GM18858 (cell line): ENCODE measurements around the gene C10orf105.

Source experiments
- ATAC-seq: cut with Tn5 transposase; IDR thresholded peaks from one replicate; pipeline ENCODE4 v1.9.1; 2021; ENCODE audit not compliant: unreplicated experiment

C10orf105 gene

DNA sequence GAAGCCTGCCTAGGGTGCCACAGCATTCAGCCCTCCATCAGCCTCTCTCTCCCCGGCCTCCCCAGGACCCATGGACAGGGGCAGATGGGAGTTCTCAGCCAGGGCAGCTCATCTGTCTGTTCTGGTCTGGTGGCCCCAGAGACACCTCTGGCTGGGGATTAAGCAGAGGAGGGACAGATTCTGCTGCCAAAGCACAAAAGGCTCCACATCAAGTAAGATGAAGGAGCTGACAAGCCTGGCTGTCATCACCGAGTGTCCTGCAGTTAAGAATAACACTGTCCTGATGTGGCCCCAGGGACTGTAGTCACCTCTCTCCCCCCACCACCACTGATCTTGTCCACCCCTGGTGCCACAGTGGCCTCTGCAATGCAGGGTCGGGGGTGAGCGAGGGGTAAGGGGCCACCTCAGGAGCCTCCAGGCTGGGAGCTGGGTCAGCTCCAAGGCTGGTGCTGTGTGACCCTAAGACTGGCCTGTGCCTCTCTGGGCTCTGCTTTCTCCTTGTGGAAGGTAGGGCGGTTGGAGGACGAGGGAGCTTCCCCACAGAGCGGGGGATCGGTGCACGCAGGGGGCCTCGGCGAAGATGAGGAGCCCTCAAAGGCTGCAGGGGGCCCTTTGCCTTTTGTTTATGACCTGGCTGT, 18.7 kb downstream of the C10orf105 start:
- no peak for ATAC-seq

DNA sequence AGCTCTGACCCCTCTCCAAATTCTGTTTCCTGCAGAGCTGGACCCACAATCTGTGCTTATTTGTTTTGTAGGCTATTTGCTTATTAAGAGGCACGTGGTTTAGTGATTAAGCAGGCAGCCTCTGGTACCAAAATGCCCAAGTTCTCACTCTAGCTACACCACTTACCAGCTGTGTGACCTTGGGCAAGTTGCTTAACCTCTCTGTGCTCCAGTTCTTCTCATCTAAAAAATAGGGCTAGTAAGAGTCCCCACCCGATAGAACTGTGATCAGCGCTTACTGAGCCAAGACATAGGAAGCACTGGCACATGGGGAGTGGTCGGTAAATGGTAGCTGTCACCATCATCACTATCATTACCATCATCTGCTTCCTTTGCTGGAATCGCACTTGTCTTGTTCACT, 20.8 kb downstream of the C10orf105 start:
- no peak for ATAC-seq

DNA sequence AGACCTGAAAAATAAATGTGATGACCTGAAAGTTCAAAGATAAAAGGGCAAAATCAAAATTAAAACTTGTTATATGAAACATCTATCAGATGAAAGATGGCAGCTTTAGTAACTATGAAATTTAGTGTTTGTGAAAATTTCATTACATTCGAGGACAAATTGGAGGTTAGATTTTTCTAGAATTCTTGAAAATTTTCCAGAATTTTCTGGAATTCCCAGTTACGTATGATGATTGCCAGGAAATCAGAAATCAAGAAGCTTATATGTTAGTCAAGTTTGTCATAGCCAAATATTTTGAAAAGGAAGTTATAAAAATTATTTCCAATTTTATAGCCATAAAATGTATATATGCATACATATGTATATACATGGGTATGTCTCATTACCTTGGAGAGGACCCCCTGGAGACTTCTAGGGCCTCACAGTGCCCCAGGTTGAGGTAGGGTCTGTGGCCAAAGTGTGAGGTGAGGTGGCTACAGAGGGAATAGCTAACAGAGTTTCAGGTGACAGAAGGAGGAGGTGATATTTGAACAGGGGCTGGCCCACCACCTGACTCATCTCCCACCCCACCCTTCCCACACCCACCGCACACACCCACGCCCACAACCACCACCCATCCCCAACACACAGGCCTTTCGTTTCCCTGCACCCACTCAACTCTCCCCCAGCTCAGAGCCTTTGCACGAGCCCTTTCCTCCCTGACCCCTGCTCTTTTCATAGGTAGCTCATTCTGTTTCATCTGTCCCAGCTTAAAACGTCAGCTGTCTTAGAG, 21.5 kb downstream of the C10orf105 start:
- no peak for ATAC-seq

DNA sequence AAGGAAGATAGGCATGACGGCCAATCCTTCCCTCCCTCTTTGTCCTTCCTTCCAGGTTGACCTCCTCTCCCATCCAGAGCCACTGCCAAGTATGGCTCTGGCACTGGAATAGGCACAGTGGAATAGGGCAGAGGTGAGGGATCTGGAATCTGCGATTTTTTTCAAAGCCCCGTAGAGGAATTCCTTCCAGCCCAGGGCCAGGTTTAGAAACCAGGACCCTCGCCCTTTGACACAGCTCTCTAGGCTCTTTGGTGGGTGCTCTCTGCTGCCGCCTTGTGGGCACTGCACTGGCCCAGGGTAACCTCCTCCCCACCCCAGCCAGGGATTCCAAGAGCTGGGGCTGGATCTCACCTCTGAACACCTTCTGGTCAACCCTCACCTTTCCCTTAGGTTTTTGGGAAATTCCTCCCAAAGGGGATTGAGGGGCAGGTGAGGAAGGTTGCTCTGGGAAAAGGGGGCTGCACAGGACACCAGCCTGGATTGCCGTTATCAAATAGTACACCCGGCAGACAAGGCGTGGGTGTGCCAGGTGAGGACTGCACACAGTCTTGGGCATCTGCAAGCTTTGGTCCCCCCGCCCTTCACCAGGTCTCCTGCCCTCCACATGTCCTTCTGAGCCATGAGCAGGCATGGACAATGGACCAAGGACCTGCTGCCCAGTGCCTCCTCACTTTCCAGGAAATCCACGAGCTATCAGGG, 22.8 kb downstream of the C10orf105 start:
- ATAC-seq = no peak

DNA sequence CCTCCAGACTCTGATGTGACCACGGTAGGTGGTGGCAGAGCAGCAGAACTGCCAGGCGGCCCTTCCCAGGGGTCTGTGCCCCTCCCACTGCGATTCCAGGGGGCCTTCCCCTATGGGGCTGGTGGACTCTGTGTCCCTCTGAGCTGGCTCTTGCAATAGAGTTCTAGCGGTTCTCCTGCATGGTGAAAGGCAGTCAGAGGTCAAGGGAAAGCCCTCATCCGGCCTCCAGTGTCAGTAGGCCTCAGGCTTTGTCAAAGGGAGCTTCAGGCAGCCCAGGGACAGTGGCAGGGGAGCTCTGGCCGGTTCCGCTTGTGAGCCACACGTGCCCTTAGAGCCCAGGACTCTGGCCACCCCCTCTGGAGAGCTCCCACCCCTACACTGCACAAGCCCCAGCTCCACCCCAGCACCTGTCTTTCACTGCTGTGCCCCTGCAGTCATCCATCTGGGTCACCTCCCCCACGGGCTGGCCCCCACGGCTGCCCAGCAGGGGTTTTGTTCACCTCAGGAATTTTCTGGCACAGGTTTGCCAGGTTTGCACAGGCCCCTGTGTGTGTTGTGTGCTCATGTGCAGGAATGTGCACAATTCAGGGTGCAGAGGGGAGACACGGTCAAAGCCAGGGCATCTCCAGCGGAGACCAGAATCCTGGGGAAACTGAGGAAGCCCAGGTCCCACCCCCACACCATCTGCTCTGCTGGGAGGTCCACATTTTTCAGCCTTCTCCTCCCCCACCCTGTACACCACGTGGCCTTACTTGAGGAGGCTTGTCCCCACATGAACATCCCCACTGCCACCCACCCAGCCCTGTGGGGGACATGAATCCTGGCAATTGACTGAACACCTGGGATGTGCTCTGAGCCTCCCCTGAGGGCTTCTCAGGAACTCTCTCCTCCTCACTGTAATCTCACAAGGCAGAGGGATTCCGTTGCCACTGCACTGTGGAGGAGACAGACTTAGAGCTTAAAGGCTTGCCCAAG, 23.8 kb downstream of the C10orf105 start:
- ATAC-seq = no peak

DNA sequence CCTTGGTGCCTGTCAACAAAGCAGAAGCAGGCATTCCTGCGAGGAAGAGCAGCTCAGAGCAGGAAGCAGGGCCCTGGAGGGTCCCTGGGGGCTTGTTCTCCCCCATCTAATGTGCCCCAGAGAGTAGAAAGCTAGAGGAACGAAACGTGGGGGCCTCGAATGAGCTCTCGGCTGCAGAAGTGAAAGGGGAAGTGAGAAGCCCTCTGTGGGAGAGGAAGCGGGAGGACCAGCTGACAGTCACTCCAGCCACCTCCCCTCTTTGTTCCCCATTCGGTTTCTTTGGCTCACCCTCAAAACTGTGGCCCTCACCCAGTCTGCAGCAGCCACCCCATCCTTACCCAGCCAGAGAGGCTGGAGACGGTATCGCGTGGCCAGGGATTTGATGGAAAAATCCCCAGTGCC, 25.0 kb downstream of the C10orf105 start:
- ATAC-seq = peak; percentile 79

DNA sequence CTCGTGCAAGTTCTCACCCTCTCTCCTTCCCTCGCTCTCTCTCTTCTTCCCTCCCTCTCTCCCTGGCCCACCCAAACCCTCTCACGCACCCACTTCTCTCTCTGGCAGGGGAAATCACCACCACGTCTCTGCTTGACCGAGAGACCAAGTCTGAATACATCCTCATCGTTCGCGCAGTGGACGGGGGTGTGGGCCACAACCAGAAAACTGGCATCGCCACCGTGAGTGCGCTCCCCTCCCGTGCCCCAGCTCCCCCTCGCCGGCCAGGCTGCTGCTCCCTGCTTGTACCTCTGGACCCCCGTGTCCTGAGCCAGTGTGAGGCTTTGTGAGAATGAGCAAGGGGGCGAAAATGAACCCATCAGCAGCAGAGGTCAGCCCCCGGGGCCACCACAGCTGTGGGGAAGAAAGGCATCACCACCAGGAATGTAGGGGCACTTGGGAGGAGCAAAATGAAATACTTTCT, 25.5 kb downstream of the C10orf105 start:
- no peak for ATAC-seq

DNA sequence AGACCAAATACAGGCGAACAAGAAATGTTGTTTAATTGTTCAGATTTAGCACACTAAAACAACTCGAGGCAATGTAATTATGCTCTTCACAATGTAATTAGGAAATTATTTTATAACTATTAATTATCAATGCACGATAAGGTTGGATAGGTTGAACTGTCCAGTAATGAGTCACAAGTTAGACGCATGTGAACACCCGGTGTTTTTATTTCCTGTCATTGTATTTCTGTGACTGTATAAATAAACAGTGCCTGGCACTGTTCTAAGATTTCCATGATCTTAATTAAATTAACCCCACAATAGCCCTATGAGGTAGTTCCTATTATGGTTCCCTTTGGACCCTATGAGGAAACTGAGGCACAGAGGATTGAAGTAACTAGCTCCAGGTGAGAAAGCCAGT, 26.2 kb downstream of the C10orf105 start:
- no peak for ATAC-seq

DNA sequence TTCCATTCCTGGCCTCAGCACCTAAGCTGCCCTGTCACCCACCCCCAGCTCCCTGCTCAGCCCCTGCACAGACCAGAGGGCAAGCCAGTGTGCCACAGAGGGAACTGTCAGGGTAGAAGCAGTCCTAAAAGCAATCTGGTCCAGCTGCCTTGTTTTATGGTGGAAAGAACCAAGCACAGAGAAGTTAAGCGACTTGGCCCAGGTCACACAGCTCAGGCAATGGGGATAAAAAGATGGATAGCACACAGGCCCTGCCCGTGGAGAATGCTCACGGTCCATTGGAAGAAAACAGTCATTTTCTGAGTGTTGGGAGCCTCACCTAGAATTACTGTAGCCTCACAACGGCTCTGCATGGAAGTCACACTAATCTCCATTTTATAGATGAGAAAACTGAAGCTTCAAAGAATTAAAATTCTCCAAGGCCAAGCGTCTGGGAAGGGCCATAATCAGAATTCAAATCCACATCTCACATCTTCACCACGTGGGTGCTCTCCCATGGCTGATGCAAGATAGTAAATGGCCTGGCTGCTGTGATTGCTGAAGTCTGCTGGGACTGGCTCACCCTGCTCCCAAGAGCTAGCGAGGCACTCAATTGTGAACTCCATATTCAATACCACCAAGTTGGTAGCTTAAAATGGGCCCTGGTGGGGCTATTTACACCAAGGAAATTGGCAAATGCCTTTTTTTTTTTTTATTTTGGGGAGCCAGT, 26.8 kb downstream of the C10orf105 start:
- ATAC-seq = no peak

DNA sequence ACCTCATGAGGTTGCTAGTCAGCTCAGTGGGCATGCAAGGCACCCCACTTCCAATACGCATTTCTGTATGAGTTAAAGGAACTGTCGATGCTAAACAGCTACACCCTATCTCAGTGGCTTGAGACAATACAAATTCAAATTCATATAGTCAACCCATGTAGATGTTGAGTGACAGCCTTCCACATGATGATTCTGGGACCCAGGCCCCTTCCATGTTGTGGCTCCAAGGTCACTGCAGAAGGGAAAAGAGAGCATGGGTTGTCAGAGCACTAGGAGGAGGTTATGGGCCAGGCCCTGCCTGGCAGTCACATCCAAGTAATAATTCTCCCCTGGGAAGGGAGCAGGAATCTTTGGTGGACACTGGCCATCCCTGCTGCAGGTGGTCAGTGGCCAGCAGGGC, 28.2 kb downstream of the C10orf105 start:
- ATAC-seq = no peak

DNA sequence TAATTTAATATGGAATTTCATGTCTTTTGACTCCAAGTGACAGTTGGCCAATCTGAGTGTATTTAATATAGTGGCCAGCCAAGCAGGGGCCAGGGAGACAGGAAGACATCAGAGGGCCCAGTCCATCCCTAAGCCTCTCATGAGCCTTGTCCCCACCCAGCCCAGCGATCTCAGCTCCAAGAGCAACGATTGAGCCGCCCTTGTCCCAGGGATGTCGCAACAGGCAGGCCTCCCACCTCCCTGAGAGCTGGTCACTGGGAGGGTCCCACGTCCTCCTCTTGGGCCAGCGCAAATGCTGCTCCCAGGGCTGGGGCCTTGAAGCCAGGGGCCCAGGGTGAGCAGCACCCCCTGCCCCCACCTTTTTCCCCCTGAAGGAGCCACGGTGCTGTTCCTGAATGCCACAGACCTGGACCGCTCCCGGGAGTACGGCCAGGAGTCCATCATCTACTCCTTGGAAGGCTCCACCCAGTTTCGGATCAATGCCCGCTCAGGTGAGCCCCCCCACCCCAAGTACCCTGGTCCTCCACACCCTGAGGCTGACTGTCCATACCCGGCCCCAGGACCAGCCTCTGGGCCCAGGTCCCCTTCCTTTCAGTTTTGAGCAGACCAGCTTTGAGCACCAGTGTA, 29.4 kb downstream of the C10orf105 start:
- ATAC-seq = no peak

DNA sequence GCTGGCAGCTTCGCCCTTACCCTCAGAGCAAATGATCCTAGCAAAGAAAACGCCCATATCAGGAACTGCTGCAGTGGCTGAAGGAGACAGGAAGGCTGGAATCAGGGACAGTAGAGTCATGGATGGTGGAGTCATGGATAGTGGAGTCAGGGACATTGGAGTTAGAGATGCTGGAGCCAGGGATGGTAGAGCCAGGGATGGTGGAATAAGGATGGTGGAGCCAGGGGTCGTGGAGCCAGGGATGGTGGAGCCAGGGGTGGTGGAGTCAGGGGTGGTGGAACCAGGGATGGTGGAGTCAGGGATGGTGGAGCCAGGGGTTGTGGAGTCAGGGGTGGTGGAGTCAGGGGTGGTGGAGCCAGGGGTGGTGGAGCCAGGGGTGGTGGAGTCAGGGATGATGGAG, 31.3 kb downstream of the C10orf105 start:
- ATAC-seq = no peak

DNA sequence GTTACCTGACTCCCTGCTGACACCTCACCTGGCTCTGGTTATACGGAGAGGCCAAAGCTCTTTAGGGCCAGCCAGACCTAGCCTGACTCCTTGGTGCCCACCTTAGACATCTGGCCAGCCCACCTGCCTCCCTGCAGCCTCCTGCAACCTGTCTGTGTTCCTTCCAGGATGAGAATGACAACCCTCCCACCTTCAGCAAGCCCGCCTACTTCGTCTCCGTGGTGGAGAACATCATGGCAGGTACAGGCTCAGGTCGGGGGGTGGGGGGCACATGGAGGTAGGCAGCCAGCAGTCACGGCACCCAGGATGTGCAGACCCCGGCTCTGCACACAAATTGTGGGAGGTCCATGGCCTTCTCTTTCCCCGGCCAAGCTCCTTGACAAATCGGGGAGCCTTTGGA, 32.1 kb downstream of the C10orf105 start:
- no peak for ATAC-seq

DNA sequence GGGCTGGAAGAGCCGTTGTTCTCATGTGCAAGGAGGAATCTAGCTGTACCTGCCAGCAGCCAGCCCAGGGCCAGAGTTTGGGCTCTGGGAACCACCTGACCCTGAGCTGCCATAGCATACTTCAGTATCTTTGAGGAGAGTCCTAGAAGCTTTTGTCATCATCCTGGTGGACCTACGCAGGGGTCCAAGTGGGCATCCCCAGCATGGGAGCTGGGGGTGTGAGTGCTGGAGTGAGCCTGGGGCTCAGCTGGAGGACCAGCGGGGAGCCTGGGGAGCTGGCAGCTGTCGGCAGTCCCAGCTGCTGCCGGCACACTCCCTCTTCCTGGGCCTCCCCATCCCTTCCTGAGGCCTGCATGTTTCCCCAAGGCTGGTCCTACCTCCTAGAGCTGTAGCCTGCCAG, 32.5 kb downstream of the C10orf105 start:
- ATAC-seq = no peak

DNA sequence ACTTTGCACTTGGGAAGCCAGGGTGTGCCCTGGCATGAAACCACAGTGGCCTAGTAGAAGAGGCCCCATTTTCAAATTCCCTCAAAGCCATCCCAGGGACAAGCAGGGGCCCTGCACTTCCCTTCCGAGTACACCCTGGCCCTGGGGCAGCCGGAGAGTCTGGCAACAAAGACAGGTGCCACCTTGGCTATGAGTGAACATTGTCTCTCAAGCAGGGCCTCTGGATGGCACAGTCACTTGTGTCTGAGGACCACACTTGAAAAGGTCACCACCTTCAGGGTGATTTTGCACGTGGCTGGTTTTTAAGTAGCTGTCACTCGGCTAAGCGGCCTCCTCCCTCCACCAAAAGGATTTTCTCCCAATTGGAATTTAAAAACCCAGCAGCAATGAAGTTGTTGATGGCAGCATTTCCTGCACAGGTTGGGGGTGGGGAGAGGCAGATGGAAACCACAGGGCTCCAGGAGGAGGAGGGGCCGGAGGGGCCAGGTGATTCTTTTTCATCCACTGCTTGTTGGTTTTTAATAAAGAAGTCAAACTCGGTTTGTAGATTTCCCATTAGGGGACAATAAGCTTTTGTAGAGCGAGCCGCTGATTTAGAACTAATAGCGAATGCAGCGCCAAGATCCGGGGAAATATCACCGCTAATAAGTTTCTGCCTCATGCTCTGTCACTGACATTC, 33.9 kb downstream of the C10orf105 start:
- ATAC-seq = no peak

DNA sequence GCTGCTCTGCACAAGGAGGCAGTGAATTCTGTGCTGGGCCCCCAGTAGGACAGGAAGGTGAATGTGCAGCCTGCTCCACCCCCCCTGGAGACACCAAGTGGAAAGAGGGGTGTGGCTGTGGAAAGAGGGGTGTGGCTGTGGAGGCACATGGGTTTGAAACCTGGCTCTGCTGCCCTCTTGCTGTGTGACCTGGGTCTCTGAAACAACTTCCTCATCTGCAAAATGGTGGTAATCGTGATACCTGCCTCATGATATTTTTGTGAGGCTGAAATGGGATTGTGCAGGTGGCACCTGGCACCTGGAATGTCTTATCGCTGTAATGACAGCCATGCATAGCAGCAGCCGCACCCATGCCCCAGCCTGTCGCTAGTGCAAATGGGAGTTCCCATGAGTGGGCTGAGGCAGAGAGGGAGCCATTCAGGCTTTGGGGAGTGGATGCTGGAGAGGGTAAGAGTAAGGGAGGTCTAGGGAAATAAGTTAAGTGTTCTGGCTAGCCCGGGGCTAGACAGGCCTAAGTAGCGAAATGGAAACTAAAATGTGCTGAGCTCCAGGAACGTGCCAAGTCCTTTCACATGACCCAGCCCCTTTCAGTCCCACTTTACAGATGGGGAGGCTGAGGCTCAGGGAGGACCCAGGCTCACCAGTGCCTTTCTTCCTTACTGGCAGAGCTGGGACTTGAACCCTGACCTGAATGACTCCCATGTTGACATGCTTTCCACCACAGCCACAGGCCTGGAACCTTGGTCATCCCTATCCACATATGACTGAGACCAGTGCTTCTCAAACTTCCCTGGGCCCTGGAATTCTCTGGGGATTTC, 35.0 kb downstream of the C10orf105 start:
- ATAC-seq = no peak

DNA sequence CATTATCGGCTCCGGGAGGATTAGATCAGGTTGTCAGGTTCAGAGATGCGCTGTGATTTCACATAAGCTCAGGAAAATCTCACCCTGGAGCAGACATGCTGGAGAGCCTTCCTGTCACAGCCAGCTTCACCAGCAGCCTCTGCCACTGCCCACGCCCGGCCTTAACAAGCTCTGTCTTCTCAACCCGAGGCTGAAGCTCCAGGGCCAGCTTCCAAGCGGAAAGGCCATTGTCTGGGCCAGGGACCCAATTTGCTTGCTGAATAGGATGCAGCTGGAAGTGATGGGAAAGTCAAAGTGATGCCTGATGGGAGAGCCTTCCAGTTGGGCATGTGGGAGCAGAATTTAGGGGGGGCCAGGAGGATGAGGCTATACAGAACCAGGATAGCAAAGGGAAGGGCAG, 36.3 kb downstream of the C10orf105 start:
- ATAC-seq = no peak

DNA sequence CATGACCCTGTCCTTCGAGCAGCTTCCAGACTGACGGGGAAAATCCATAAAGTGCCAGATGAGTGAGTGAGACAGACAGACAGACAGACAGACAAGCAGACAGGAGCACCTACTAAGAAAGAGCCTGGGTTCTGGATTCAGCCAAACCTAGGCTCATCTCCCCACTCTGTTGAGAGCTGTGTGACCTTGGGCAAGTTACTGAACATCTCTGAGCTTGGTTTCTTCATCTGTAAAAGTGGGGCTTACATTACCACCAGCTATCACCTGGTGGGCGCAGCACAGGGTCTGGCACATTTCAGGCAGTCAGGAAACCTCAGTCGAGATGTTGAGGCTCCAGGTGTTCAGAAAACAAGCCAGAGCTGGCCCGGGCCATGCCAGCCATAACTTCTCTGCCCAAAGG, 37.6 kb downstream of the C10orf105 start:
- ATAC-seq = no peak
